ENCODE results near the gene DNAJC9. TPM values are rescaled to one million over a fixed set of nuclear protein-coding genes. Genes with fewer than 3 reads are reported as not detected.
A peak's percentile ranks its signal among the peaks of the same experiment; 100 is the strongest.

Gene DNAJC9
- total RNA-seq, 4 donors from 2014 or later, result 10.5 to 19.9 (median 17.4) TPM

DNA sequence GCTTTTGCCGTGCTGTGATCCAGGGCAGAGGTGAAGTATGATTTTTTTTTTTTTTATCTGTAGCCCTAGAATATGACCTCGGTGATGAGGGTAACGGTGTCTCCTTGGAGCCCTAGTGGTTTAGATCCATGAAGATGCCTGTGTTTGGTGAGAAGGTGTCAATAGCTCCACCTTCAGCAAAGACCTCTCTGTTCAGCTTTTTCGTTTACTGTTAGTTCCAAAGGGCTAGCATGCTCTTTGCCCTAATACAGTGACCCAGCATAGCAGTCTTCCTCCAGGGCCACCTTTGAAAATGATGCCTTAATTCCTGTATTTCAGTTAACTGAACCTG lies 6.1 kb upstream of the DNAJC9 start:
- 1 to 3% methylated on average over 4 of the region's 4 CpGs for WGBS, 2 donors
- intact Hi-C loops (cut with DNase I; ENCODE audit: low total_unique reads), result no loop called here
- TF ChIP-seq, protein P1, sequence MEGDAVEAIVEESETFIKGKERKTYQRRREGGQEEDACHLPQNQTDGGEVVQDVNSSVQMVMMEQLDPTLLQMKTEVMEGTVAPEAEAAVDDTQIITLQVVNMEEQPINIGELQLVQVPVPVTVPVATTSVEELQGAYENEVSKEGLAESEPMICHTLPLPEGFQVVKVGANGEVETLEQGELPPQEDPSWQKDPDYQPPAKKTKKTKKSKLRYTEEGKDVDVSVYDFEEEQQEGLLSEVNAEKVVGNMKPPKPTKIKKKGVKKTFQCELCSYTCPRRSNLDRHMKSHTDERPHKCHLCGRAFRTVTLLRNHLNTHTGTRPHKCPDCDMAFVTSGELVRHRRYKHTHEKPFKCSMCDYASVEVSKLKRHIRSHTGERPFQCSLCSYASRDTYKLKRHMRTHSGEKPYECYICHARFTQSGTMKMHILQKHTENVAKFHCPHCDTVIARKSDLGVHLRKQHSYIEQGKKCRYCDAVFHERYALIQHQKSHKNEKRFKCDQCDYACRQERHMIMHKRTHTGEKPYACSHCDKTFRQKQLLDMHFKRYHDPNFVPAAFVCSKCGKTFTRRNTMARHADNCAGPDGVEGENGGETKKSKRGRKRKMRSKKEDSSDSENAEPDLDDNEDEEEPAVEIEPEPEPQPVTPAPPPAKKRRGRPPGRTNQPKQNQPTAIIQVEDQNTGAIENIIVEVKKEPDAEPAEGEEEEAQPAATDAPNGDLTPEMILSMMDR (IDR thresholded peaks at IDR 0.05), result no peak
- TF ChIP-seq POLR2A (IDR thresholded peaks at IDR 0.05), result no peak
- no peak for DNase-seq (ENCODE audit: low spot score in 2 of 2)
- peak overlapping the region; percentile 71 for H3K4me3 ChIP-seq (ENCODE audit: low read depth, poor library complexity, severe bottlenecking)

DNA sequence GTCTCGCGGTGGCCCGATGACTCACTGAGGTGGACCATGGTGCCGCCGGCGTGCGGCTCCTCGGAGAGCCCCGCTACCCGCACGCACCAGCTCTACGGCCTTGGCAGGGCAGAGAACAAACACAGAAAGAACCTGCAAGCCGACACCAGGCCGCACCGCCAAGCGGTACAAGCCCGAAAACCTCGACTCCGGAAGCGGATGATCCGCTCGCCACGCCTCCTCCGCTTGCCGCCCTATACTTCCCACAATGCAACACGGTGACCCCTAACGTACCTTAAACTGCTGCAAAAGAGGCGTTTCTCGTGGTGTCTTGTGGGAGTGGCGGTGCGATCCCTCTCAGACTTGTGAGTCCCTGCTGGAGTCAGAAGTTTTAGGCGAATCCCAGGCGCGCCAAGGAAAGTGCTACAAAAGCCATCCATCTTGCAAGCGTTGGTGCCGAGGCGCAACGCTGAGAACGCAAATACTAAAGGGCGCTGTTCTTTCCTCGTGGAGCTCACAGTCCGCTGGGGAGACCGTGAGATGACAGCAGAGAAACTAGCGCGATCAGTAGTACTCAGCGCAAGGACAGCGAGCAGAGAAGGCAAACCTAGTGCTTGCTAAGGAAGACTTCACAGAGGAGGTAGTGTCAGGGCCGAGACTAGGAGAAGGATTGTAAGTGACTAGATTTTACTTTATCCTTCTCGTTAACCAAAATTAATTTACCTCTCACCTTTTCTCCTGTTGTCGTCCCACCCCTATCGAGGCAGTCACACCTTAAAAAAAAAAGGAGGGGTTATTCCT lies 5.6 kb upstream of the DNAJC9 start, which contains the start of gene MRPS16:
MRPS16 (minus strand) TSS at position 200 of the 780 bp plus-strand sequence; CDS start at position 38, 162 bp downstream.
- 0% methylated on average over 28 to 30 of the region's 51 CpGs for WGBS, 2 donors
- TF ChIP-seq POLR2A (IDR thresholded peaks at IDR 0.05), result no peak
- TF ChIP-seq, protein P1 (IDR thresholded peaks at IDR 0.05), result no peak
- peak; percentile 96 to 99 for DNase-seq (ENCODE audit: low spot score in 2 of 2)
- intact Hi-C loops (cut with DNase I; ENCODE audit: low total_unique reads), result no loop called here
- peak within 1 kb of the TSS; percentile 71 for H3K4me3 ChIP-seq (ENCODE audit: low read depth, poor library complexity, severe bottlenecking)

DNA sequence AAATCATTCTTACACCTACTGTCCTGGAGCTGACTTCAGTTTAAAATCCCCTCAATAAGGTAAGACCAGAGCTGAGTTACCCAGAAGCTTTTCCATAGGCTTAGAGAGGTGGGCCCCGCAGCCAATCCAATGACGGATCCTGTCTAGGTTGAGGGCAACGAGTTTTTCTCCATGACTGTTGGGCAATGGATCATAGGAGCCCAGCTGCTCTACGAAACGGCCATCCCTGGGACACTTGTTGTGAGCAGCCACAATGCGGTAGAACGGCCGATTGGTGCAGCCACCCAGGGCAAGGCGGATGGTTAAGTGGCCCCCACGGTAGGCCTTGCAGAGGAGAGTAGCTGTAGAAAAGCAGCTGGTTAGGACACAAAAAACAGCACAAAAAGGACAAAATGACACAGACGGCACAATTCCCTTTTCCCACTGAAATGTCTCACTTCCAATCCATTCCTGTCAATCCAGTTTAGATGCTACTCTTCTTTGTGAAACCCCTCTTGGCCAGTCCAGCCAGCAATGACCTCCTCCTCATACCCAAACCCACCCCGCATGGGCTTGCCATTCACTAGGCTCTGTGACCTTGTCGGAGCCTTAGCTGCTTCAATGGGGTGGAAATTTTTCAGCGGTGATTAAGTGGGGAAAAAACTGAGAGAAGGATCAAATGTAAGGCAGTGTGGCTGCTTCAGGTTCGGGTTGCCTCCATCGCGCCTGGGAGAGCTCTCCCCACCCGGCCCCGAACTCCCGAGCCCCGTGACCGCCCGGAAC lies 4.8 kb upstream of the DNAJC9 start:
- intact Hi-C loops (cut with DNase I; ENCODE audit: low total_unique reads), result no loop called here
- TF ChIP-seq POLR2A (IDR thresholded peaks at IDR 0.05), result no peak
- H3K4me3 ChIP-seq (ENCODE audit: low read depth, poor library complexity, severe bottlenecking), result peak overlapping the region; percentile 71
- no peak for DNase-seq (ENCODE audit: low spot score in 2 of 2)
- WGBS, 2 donors, result 24 to 25% methylated on average over 14 to 18 of the region's 23 CpGs

DNA sequence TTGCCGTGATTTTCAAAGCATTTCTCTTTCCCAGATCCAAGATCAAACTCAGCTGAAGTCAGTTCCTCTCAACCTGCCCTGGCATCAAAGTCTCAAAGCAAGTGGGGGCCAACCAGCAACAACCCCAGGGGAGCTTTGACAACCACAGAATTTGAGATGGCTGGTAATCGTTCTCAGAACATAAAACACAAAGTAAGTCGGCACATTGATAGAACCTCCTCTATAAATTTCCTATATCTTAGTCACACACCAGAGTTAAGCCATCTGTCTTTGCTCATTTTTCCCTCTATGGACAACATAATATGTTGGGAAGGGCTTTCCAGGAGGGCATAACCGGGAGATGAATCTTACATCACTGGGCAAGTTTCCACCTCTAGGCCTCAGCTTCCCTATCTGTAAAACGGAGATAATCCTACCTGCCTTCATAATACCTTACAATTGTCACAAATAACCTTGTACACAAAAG lies 1.2 kb upstream of the DNAJC9 start:
- TF ChIP-seq POLR2A (IDR thresholded peaks at IDR 0.05), result no peak
- TF ChIP-seq, protein P1 (IDR thresholded peaks at IDR 0.05), result no peak
- no peak for DNase-seq (ENCODE audit: low spot score in 2 of 2)
- intact Hi-C loops (cut with DNase I; ENCODE audit: low total_unique reads), result no loop called here
- 78% methylated on average over 5 of the region's 5 CpGs for WGBS, 2 donors
- no peak overlapping the region for H3K4me3 ChIP-seq (ENCODE audit: low read depth, poor library complexity, severe bottlenecking)

DNA sequence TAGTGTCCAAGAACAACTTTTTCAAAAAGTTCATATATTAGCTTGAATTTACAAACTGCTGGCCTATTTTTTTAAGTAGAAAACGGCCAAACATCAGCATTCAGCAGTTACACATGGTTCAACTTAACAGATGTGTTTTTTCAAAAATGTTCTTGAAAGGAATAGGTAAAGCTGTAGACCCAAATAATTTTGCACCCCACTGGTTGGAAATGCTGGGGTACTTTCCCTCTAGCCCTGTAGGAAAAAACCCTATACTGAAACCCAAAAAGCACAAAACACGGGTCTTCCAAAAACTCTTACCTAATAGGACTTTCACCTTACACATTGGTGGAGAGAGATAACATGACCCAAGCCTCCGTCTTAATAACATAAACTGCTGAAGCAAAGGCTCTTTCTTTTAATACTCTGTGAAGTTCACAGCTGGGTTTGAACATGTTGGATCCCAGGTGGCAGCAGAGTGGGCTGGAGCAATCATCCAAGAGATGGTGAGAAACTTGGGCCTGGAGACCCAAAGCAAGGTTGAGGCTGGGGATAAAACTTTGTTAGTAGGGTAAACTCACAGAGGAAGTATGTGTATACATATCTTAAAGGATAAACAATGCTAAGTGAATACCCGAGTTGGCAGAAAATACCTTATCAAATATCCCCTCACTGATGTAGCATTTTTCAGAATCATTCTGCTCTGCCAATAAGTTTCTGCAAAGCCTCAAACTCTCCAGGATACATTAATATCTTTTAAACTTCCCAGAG lies 629 bp upstream of the DNAJC9 start:
- intact Hi-C loops (cut with DNase I; ENCODE audit: low total_unique reads), result no loop called here
- TF ChIP-seq, protein P1 (IDR thresholded peaks at IDR 0.05), result no peak
- no peak for TF ChIP-seq POLR2A (IDR thresholded peaks at IDR 0.05)
- 39 to 47% methylated on average over 4 of the region's 4 CpGs for WGBS, 2 donors

DNA sequence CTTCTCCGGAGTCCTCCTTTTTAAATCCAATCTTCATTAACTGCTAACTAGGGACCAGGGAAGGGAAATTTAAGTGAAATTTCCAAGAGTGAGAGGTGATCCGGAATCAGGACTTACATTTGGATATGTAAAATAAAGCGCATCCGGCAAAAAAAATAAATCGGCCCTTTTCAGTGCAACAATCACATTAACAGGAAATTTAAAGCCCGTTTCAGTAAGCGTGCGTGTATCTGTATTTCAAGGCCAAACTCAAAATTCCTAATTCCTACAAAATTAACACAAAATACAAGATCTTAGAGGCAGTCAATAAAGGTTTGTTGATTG lies 771 bp downstream of the DNAJC9 start:
- intact Hi-C loops (cut with DNase I; ENCODE audit: low total_unique reads), result no loop called here
- 2 to 3% methylated on average over 8 of the region's 8 CpGs for WGBS, 2 donors
- H3K4me3 ChIP-seq (ENCODE audit: low read depth, poor library complexity, severe bottlenecking), result peak overlapping the region; percentile 78
- TF ChIP-seq POLR2A (IDR thresholded peaks at IDR 0.05), result no peak
- TF ChIP-seq, protein P1 (IDR thresholded peaks at IDR 0.05), result no peak
- no peak for DNase-seq (ENCODE audit: low spot score in 2 of 2)

More for the DNA sequence above, 629 bp upstream of the DNAJC9 start:
- no peak for DNase-seq (ENCODE audit: low spot score in 2 of 2)
- no peak overlapping the region for H3K4me3 ChIP-seq (ENCODE audit: low read depth, poor library complexity, severe bottlenecking)

Measured in lower leg skin (tissue), 4 donors.